PFSK-1 (cell line): ENCODE data around the gene PIF1.

Experiments
- FOXP2 ChIP-seq: optimal IDR thresholded peaks from 2 replicates; pipeline ENCODE3; 2011; ENCODE audit warnings: borderline replicate concordance, control low read depth, inconsistent platforms; ENCODE audit not compliant: insufficient read depth; ENCODE audit errors: extremely low read length, extremely low read depth
- POLR2AphosphoS5 ChIP-seq: IDR thresholded peaks from 2 replicates; pipeline ENCODE4 v1.6.1; 2012; ENCODE audit warnings: low read depth, mild to moderate bottlenecking, control low read depth, low read length, moderate library complexity
- REST ChIP-seq, 2 experiments: IDR thresholded peaks; 2 replicates each; pipeline versions ENCODE4 v1.6.1 to v1.8.0; 2011 to 2012; ENCODE audit warnings: low read depth in 2 of 2, low read length in 2 of 2, control low read depth in 1 of 2, inconsistent platforms in 1 of 2, mild to moderate bottlenecking in 1 of 2, moderate library complexity in 1 of 2; ENCODE audit not compliant: insufficient read depth in 1 of 2
- SIN3A ChIP-seq: IDR thresholded peaks from 2 replicates; pipeline ENCODE4 v1.6.1; 2012; ENCODE audit warnings: mild to moderate bottlenecking, low read length, moderate library complexity, borderline replicate concordance; ENCODE audit not compliant: insufficient read depth
- TAF1 ChIP-seq: IDR thresholded peaks from 2 replicates; pipeline ENCODE4 v1.6.1; 2012; ENCODE audit warnings: low read length, control low read depth, borderline replicate concordance; ENCODE audit not compliant: insufficient read depth

PIF1 gene

GRCh38 chr15:64861331-64861730, 35.9 kb upstream of the PIF1 start:
- no peak for TF ChIP-seq POLR2AphosphoS5
- no peak for TF ChIP-seq FOXP2
- TF ChIP-seq TAF1 = no peak
- TF ChIP-seq REST (IDR thresholded peaks at IDR 0.05; ENCODE audit: insufficient read depth in 1 of 2, low read depth in 2 of 2, low read length in 2 of 2) = no peak
- TF ChIP-seq SIN3A = no peak

GRCh38 chr15:64859226-64859625, 33.8 kb upstream of the PIF1 start:
- TF ChIP-seq FOXP2 = no peak
- TF ChIP-seq SIN3A = no peak
- TF ChIP-seq POLR2AphosphoS5 = no peak
- TF ChIP-seq REST (IDR thresholded peaks at IDR 0.05; ENCODE audit: insufficient read depth in 1 of 2, low read depth in 2 of 2, low read length in 2 of 2) = no peak
- TF ChIP-seq TAF1 = no peak

GRCh38 chr15:64858021-64858575, 32.7 kb upstream of the PIF1 start:
- TF ChIP-seq POLR2AphosphoS5 = no peak
- TF ChIP-seq REST (IDR thresholded peaks at IDR 0.05; ENCODE audit: insufficient read depth in 1 of 2, low read depth in 2 of 2, low read length in 2 of 2) = no peak
- no peak for TF ChIP-seq SIN3A
- no peak for TF ChIP-seq FOXP2
- no peak for TF ChIP-seq TAF1

- no peak for TF ChIP-seq REST (IDR thresholded peaks at IDR 0.05; ENCODE audit: insufficient read depth in 1 of 2, low read depth in 2 of 2, low read length in 2 of 2)
- TF ChIP-seq FOXP2 = no peak
- TF ChIP-seq POLR2AphosphoS5 = no peak
Observed at GRCh38 chr15:64857421-64857820, 32.0 kb upstream of the PIF1 start.
